ENCODE data around the gene UCK2.

DNA sequence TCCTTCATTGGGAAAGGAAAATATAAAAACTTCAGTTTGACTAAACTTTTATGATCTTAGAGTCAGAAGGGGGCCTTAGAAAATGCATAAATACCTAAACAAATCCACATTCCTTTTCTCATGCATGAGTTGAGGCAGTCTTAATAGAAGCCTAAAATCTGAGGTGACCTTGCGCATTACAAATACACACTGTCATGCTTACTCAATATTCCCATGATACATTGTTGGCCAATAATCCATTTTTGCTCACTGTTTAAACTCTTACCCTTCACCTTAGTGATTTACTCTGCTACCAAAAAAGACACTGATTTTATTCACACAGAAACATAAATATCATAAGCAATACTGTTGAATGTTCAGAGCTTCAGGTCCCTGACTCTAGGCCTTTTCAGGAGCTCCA is 39.7 kb upstream of the UCK2 start:
- TF ChIP-seq CTCF (IDR thresholded peaks at IDR 0.05; ENCODE audit: low read depth, low read length) (no peak), EZH2phosphoT487 (IDR thresholded peaks at IDR 0.05; ENCODE audit: low read depth) (no peak)
